GM19328 (cell line): ENCODE measurements around the gene PKP1.

Experiments
- ATAC-seq: cut with Tn5 transposase; IDR thresholded peaks from one replicate; pipeline ENCODE4 v1.9.1; 2021; ENCODE audit warnings: mild to moderate bottlenecking, moderate library complexity; ENCODE audit not compliant: unreplicated experiment

PKP1 gene

DNA sequence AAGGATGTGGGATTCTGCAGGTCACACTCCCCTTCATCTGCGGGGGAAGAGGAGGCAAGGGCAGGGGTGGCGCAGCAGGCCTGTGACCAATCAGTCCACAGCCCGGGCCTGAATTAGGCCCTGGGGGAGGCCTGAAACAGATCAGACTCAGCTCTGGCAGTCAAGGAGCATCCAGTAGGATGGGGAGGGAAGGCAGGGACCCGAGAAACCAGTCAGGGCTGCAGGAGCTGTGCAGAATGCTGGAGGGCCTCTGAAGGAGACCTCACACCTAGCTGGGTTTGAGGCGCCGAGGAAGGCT is 81.5 kb downstream of the PKP1 start:
- no peak for ATAC-seq

DNA sequence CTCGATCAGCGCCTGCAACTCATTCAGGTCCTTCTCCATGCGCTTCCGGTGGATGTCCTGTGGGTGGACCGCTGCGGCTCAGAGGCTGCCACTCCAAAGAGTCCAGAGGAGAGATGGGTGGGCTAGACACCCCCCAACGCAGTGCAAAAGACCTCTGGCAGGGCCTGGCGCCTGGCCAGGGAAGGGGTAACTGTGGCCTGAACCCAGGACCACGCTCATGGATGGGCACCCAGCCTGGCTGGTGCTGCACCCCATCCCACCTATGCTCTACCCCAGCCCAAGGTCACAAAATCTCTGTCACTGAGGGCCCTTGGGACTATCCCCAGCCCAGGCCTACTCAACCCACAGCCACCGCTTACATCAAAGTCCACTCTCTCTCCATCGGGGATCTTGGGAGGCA is 81.9 kb downstream of the PKP1 start:
- ATAC-seq, result no peak

DNA sequence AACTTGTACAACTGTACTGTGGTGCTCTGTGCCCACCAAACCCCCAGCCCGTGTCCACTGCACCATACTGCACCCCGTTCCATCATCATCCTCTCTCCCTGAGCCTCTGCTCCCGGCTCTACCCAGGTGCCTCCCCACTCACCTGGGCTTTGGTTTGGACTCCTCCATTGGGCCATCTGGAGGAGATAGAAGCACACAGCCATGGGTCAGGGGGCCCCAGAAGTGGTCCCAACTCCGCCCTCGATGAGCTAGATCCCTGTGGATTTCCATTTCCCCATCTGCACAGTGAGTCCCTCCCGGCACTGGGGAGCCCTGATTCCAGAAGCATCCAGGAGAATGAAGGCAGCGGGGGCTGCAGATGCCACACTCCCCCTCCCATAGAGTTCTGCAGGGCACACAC is 83.4 kb downstream of the PKP1 start:
- no peak for ATAC-seq

DNA sequence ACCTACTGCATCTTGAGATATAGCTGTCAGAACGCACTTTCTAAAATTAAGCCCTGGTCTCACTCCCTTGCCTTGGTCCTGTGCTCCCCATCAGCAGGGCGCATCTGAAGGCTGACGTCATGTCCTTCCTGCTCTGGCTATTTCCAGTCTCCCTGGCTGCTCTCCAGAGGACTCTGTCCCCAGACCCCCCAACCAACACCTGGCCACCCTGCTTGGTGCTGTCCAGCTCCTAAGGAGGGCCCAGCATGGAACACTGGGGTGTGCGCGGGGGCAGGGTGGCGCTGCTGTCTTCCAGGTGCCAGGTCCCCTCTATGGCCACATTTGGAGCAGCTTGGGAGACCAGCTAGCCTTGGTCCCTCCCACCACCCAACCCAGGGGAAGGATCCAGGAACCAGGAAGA is 85.9 kb downstream of the PKP1 start:
- no peak for ATAC-seq

DNA sequence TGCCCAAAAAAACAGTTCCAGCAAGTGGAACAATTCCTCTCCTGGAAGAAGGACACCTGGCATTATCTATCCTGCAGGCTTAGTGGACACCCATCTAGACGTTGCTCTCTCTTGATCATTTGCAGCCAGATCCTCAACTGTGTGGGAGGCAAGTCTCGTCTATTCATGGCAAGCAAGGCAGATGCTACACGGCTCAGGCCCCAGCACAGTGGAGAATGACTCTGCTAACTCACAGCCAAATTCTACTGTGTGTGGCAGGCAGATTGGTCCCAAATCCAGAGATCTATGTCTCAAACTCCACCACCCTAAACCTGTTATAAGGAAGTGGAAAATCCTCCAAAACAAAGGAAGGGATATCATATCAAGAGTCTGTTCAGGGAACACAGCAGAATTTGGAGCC is 87.2 kb downstream of the PKP1 start:
- no peak for ATAC-seq

DNA sequence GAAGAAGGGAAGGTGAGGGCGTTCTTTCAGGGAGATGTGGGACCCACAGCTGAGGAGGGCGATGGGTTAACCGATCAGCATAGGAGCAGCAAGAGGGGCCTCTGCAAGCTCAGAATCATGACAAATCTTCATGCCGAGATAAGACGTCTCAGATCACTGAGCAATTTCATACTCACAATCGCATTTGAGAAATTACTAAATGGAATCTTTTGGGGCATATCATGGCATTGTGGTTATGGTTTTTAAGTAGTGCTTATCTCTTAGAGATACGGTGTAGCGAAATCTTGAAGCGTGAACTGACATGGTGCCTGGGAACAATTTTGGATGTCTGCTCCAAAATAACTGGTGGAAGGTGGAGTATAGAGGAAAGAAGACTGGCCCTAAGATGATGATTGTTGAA is 88.0 kb downstream of the PKP1 start:
- no peak for ATAC-seq

DNA sequence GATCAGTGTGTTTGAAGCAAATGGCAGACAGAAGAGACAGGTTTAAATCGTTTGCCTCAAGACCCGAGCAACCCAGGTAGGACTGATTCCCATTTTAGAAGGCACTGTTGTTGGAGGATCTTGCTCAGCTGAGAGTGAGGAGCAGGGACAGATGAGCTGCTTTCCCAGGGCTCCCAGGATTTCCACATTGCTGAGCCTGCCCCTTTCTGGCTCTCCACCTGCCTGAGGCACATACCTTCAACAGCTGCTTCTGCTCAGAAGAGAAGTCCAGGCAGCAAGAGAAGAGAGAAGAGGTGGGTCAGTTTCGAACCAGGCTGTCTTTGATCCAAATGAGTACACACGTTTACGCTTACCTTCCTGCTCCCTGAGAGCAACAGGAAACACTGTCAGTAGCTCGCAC is 88.5 kb downstream of the PKP1 start:
- no peak for ATAC-seq

DNA sequence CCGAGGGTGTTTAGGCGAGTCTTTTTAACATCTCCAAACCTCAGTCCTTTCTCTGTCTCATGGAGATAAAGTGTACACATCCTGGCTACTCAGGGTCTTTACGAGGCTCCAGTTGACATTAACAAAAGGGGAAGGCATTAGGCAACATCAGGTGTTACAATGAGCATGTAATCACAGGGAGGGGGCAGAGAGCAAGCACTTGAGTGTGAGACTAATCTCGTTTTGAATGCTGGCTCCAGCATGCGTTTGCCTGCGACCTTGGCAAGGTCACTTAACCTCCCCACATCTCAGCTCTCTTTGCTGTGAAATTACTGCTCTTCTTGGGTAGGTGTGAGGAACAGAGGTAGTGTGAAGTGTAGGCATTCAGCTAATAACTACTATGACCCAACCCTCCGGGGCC is 91.1 kb downstream of the PKP1 start:
- no peak for ATAC-seq

DNA sequence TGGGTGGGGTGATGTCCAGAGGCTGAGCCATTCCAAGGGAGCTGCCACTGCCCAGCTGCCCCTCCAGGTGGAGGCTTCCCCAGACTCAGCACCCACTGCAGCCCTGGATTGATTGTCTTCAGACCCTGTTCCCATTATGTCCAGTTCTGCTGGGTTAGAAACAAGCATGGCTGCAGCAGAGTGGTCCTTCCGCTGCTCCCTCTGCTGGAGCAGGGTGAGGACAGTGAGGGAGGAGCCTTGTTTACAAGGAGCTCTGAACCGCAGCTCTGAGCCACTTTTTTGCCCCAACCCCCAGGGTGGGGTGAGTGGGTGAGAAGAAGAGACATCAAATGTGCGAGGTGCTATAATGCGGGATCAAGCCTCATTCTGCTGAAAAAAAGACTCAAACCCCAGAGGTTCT is 91.9 kb downstream of the PKP1 start:
- no peak for ATAC-seq

DNA sequence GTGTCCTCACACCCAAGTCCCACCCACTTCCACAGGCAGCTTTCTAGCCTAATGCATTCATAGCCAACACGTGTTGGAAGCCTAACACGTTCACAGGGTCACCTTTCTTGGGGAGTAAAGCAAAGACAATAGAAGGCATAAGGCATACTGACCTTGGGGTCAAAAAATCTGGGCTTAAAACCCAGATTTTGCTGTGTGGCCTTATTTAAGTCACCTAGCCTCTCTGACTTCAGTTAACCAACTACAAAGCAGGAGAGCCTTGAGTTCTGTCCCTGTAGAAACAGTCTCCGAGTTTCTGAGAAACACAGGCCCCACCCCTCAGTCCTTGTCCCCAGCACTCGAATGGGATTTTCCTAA is 92.8 kb downstream of the PKP1 start:
- ATAC-seq, result no peak

DNA sequence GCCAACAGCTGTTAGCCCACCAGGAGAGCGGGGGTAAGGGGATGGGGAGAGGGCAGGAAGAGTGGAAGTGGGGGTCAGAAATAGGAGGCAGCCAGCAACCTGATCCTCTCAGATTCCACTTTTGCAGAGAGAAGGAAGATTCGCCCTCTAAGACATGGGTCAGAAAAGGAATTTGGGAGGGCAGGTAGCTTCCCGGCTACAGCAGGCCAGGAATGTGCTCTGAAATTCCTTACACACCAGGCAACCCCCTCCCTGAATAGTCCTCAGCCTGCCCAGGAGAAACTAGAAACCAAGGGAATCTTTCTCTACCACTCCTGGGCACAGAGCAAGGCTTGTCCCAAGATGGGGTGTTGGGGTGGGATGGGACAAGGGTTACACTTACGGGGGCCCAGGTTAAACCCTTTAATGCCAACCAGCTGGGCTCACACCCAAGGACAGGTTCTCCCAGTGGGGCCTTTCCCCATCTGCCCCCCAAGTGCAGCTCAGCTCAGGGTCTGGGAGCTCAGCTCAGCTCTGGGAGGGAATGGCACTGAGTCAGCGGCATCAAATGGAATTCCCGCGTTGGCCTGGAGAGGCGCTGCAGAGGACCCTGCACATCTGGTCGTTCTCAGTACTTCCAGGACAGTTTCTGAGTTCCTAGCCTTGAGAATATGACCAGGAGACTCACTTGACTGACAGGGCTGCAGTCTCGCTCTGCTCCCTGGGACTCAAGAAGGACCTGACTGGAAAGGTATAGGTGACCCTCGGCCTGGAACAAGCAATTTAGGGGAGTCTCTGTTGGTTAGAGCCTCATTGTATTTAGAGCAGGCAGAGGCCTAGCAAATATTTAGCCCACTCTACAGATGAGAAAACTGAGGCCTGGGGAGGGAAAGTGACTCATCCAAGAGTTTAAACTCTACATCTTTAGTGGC is 93.4 kb downstream of the PKP1 start:
- ATAC-seq, result no peak

DNA sequence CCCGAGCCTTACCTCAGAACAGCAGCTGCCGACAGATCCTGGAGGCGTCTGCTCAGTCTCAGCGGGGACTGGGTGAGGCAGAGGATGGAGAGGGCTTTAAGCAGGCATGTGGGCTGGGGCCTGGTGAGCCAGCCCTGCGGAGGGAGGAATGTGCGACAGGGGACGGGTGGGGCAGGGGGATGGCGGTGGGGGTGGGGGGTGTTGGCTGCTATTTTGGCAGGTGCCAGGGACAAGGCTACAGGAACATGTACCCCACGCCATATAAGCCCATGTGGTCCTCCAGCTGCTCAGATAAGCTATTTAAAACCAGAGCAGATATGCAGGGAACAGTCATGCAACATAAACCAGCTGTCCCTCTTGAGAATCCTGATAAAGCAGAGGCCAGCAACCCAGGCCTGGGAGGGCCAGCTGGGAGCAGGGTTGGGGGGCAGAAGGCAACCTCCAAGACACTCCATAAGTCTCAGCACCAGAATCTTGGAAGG is 94.3 kb downstream of the PKP1 start, which contains the start of gene TNNT2:
Gene TNNT2, minus strand, starts transcription at position 70 of the 482 bp plus-strand sequence. CDS start 4,426 bp downstream, outside the sequence.
- no peak for ATAC-seq

DNA sequence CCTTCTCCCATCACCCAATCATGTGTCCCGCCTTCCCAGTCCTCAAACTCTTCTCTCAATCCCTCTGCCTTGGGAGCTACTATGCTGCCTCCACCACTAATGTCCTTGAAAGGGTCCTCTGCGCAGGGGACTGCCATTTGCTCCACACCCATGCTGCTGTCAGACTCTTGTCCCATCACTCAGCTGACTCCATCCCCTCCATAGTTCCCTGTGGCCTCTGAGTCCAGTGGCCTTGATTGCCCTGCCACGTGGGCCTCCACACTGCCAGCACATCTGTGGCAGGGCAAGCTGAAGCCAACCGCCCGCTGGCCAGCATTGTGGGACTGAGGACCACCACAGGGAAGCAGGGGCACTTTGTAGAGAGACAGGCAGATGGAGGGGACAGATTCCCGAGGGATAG is 95.5 kb downstream of the PKP1 start:
- no peak for ATAC-seq

DNA sequence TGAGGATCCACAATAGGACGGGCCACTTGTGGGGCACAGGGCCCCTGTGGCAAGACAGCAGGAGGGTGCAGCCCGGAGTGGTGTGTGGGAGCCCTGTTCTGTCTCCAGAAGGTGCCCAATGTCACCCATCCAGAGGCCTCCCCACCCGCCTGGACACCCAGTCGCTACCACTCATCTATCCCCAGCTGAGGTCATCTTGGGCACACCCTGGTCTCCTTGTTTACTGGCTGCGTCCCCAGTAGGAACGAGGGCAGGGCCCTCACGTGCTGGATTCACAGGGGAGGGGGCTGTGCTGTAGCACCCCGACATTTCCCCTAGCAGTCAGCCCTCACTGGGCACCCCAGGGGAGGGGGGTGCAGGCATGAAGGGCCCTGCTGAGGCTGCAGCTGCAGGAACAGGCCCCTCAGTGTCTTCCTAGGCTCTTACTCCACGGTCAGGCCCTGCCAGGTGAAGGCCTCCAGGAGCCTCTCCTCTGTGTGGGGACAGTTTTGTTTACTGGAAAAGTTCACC is 96.5 kb downstream of the PKP1 start:
- no peak for ATAC-seq

DNA sequence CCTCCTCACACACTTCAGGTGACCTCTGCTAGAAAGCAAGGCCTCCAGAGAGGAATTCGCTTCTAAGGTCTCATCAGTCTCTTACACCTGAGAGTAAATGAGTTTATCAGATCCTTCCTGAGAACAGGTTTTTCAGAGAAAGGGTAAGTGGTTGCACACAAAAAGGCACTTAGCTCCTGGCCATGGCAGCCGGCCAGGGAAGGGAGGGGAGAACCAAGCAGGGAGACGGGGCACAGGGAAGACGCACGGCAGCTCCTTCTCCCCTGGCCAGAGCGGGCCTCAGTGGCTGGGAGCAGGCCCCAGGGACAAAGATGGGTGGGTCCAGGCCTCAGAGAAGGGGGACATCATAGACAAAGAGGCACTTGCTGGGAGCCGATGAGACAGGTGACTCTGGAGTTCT is 97.8 kb downstream of the PKP1 start:
- no peak for ATAC-seq
